Epidermal melanocyte (primary cell): Measurements from ENCODE around the gene HSPA2.
A peak's percentile ranks its signal among the peaks of the same experiment; 100 is the strongest.

Source experiments
- DNase-seq: peaks from one replicate; pipeline ENCODE4 v3.0.0; 2011; ENCODE audit warnings: low spot score; ENCODE audit not compliant: insufficient read length

Gene HSPA2

GRCh38 chr14:64540208-64541202 is at the start of gene HSPA2:
HSPA2 (plus strand) TSS chr14:64540741; CDS start chr14:64540850, 109 bp downstream.
- DNase-seq = peak; percentile 96

GRCh38 chr14:64491637-64492036 is 48.9 kb upstream of the HSPA2 start:
- no peak for DNase-seq

- no peak for DNase-seq
Measured at GRCh38 chr14:64493455-64493854, 47.1 kb upstream of the HSPA2 start.

- no peak for DNase-seq
Measured at GRCh38 chr14:64495252-64495651, 45.3 kb upstream of the HSPA2 start.

- DNase-seq = no peak
Measured at GRCh38 chr14:64496764-64497163, 43.8 kb upstream of the HSPA2 start.

GRCh38 chr14:64500088-64500487 is 40.5 kb upstream of the HSPA2 start:
- DNase-seq = no peak

- no peak for DNase-seq
Measured at GRCh38 chr14:64501411-64502171, 39.0 kb upstream of the HSPA2 start.

- no peak for DNase-seq
Measured at GRCh38 chr14:64502456-64502855, 38.1 kb upstream of the HSPA2 start.

- no peak for DNase-seq
Measured at GRCh38 chr14:64502887-64503433, 37.6 kb upstream of the HSPA2 start.

- DNase-seq = peak; percentile 49
Measured at GRCh38 chr14:64503434-64504309, 36.9 kb upstream of the HSPA2 start, which contains the start of gene ZBTB25. ZBTB25 (minus strand) TSS chr14:64503838; CDS start chr14:64490533, 13,305 bp downstream.

GRCh38 chr14:64504310-64504896 is 36.1 kb upstream of the HSPA2 start, which contains the start of gene ZBTB1:
ZBTB1 (plus strand) TSS chr14:64504770; CDS start chr14:64521505, 16,735 bp downstream.
- peak; percentile 41 for DNase-seq

- DNase-seq = peak; percentile 65
Measured at GRCh38 chr14:64504897-64505794, 35.4 kb upstream of the HSPA2 start.

- DNase-seq = no peak
Measured at GRCh38 chr14:64506721-64507120, 33.8 kb upstream of the HSPA2 start.

- no peak for DNase-seq
Measured at GRCh38 chr14:64507376-64508156, 33.0 kb upstream of the HSPA2 start.

- no peak for DNase-seq
Measured at GRCh38 chr14:64508215-64508776, 32.2 kb upstream of the HSPA2 start.

- no peak for DNase-seq
Measured at GRCh38 chr14:64509036-64509435, 31.5 kb upstream of the HSPA2 start.

- DNase-seq = peak; percentile 33
Measured at GRCh38 chr14:64510825-64511671, 29.5 kb upstream of the HSPA2 start.
